HG02623 (cell line): Measurements from ENCODE around the gene PTGES2.
"Not testable (repeated sequence)": the region's sequence is repeated elsewhere in the genome, so short reads cannot be mapped to it uniquely, and the experiment has no call there.

Source experiments
- ATAC-seq: cut with Tn5 transposase; IDR thresholded peaks from one replicate; pipeline ENCODE4 v1.9.1; 2021; ENCODE audit warnings: moderate library complexity; ENCODE audit not compliant: unreplicated experiment

PTGES2 gene

DNA sequence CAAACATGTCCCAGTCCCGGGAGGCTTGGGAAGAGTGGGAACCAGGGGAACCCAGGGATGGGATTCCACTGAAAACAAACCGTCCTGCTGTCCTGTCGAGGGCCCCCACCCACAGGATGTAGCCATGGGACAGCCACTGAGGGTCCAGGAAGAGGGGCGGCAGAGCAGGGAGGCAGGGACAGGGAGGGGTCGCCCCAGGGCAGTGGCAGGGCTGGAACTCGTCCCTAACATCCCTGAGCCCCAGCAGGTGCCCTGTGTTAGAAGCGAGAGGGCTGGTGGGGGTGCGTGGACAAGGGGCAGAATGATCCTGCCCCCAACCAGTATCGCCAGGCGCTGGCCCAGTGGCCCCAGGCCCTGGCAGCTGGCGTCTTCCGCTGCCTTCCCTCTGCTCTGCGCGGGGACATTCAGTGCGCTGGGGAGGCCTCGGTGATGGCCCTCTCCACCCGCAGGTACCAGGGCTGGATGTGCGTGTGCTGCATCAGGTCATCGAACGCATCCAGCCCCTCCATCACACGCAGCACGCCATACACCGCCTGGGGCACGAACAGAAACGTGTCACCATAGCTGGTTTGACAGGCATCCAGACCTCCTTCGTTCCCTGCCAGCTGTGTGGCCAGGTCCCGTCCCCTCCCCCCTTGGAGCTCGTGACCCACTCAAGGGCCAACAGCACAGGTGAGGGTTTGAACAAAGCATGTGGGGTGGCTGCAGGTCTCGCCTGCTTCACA lies 6.6 kb downstream of the PTGES2 start:
- no peak for ATAC-seq

DNA sequence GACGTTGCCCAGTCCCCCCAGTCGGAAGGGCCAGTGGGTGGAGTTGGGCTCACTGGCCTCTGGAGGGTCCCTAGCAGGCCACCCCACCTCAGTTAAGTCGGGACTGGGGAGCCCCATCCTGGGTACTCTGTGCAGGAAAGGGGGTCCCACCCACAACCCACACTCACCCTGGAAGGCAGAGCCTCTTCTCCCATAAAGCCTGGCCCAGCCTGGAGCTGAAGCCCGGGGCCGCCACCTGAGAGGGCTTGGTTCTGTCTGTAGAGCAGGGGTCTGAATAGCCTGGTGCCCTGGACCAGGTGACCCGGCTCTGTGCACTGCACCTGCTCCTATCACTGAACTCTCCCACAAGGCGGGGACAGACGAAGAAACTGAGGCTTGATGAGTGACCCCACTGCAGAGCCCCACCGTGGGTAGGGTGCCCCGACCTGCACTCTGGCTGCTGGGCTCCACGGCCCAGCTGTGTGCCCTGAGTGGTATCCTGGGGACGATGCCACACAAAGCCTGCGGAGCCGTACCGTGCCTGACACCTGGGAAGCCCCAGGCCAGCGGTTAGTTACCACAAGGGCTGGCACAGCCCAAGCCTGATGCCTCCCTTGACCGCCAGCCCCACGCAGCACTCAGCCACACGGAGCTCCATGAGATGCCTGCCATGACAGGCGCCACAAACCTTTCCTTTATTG lies 7.3 kb downstream of the PTGES2 start:
- ATAC-seq, result no peak

DNA sequence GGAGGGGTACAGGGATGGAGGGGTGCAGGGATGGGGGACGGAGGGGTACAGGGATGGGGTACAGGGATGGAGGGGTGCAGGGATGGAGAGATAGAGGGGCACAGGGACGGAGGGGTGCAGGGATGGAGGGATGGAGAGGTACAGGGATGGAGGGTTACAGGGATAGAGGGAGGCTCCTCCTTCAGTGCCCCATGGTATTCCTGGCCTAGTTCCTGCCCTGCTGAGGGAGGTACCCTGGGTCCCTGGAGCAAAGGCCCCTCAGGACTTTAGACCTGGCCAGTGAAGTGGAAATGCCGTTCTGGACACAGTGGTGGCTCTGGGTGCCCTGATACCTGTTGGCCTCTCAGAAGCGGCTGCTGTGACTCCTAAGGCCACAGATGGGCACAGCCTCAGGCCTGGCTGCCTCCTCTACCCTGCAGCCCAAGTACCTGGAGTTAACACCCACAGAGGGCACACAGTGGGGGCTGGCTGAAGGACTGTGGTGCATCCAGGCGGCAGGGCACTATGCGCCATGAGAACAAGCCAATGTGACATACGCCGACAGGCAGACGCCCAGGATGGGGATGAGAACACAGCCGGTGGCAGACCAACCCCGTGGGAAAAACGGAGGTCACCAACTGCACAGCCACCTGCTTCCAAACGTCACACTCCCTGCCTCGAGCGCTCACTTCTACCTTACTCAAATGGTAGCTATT lies 8.4 kb downstream of the PTGES2 start:
- ATAC-seq, result no peak

DNA sequence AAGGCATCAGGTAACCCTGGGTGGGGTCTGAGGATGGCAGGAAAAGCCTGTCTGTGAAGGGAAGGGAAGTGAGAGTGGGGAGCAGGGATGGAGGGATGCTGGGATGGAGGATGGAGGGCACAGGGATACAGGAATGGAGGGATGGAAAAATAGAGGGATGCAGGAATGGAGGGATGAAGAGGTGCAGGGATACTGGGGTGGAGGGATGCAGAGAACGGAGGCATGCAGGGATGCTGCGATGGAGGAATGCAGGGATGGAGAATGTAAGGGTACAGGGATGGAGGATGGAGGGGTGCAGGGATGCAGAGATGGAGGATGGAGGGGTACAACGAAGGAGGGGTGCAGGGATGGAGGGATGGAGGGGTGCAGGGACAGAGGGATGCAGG lies 9.1 kb downstream of the PTGES2 start:
- no peak for ATAC-seq

DNA sequence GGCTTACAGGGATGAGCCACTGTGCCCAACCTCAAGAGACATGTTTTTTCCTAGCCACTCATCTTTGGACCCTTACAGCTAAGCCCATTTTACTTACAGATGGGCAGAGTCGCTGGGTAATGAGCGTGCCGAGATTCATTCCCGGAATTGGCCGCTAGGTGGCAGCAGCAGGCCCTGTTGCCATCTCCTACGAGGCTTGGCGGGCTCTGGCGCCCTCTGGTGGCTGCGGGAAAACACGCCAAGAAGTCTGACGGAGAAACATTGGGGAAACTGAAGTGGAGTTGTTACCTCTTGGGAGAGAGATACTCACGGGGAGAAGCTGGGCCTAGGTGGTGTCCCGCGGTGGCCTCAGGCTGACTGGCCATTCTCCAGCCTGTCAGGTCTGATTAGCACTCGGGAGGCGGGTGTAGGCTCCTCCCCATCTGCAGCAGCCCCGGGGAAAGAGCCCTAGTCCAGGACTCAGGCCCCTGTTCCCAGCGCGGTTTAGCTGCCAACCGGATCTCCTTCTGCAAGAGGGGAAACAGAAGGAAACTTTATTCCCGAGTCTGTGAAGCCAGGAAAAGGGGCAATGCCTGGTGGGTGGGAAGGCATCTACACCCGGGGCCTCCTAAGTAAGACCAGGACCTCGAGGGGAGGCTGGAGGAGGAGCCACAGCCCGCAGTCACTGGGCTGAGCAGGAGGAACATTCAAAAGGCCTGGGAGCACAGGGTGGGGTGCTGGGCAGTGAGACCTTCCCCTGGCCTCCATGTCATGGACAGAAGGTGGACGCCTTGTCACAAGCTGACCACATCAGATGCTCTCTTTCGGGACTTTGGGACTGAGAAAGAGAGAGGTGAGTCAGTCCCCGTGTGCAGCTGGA lies 9.7 kb downstream of the PTGES2 start:
- no peak for ATAC-seq

DNA sequence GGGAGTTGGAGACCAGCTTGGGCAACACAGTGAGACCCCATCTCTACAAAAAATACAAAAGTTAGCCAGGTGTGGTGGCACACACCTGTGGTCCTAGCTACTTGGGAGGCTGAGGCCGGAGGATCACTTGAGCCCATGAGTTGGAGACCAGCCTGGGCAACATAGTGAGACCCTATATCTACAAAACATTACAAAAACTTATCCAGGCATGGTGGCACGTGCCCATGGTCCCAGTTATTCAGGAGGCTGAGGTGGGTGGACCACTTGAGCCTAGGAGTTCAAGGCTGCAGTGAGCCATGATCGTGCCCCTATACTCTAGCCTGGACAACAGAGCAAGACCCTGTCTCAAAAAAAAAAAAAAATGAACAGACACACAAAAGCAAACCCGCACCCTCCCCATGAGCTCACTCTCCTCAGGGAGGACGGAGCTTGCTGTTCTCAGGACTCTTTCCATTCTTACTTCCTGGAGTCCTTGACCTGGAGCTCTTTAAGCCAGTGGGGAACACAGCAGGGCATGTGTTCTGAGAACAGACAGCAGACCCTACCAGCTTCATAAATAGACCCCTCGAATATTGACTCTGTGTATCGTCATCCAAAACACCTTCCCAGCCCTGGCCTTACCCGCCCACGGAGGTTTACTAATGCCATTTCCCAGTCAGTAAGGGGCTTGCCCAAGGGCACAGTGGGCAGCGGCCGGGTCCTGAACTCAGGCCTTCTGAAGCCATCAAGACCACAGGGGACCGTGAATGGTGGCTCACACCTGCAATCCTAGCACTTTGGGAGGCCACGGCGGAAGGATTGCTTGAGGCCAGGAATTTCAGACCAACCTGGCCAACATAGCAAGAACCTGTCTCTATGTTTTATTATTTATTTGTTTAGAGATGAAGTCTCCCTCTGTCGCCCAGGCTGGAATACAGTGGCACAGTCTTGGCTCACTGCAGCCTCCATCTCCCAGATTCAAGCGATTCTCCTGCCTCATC lies 11.1 kb downstream of the PTGES2 start:
- ATAC-seq, result no peak

- no peak for ATAC-seq
Measured at GRCh38 chr9:128115187-128116103, 12.1 kb downstream of the PTGES2 start.

DNA sequence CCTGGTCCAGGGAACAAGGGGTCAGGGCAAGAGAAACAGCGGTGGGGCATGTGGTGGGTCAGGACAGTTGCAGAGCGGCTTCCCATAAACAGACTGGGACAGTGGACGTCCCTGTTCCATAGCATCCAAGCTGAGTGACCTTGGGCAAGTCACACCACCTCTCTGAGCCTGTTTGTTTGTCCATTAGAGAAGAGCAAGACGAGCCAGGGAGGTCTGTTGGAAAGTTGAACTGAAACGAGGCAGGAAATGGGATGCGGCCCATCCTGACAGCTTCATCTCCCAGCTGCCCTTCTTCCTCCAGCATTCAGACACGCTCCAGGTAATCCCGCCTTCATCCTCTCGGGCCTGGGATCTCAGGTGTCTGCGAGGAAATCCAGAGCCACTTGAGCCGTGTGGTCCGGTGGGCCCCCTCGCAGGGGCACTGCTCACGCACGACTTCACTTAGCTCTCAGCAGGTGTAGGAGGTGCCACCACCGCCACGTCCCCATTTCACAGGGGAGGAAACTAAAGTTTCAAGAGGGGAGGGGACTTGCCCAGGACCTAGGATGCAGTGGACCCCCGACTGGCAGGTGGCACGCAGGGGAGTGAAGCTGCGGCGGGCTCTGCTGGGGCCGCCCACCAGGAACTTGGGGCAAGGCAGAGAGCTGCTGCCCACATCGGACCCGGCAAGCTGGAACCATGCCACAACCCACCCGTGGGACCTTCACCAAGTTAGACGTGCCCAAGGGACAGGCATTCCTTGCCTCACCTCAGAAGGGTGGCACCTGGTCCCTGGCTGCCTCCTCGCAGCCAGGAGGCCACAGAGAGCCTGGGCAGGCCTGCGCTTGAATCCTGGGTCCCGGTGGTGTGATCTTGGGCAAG lies 13.0 kb downstream of the PTGES2 start:
- no peak for ATAC-seq

DNA sequence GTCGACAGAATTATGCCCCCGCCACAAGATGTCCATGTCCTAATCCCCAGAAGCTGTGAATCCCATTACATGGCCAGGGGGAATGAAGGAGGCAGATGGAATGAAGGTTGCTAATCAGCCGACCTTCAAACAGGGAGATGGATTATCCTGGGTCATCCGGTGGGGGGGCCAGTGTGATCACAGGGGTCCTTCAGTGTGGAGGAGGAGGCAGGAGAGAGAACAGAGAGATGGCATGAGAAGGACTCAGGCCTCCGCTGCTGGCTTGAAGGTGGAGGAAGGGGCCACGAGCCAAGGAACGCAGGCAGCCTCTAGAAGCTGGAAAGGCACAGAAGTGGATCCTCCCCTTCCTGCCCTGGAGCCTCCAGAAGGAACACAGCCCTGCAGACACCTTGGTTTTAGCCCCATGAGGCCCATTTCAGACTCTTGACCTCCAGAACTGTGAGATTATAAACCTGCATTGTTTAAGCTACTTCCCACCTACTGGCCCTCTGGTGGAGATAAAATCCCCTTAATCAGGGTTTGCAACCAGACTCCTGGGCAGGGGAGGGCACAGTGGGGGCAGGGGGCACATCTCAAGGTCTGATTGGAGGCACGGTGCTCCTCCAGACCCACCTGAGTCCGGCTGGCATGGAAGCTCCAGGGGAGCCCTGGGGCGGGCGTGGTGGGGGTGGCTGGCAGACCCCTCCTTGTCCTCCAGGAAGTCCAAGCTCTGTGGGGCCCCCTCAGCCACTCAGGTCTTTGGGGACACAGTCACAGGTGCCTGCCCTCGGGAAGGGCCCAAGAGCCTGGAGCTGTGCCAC lies 13.8 kb downstream of the PTGES2 start:
- ATAC-seq, result no peak

DNA sequence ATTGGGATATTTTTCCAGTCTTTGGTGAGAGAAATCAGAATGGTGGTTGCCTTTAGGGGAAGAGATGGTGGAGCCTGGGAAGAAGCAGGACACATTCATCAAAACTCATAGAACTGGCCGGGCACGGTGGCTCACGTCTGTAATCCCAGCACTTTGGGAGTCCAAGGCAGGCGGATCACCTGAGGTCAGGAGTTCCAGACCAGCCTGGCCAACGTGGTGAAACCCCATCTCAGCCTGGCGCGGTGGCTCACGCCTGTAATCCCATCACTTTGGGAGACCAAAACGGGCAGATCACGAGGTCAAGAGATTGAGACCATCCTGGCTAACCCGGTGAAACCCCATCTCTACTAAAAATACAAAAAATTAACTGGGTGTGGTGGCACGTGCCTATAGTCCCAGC lies 15.8 kb downstream of the PTGES2 start:
- not testable (repeated sequence) for ATAC-seq

- no peak for ATAC-seq
Measured at GRCh38 chr9:128109050-128109709, 18.3 kb downstream of the PTGES2 start.

GRCh38 chr9:128108269-128109049 lies 19.1 kb downstream of the PTGES2 start:
- no peak for ATAC-seq

- no peak for ATAC-seq
Measured at GRCh38 chr9:128107468-128108268, 19.9 kb downstream of the PTGES2 start.

DNA sequence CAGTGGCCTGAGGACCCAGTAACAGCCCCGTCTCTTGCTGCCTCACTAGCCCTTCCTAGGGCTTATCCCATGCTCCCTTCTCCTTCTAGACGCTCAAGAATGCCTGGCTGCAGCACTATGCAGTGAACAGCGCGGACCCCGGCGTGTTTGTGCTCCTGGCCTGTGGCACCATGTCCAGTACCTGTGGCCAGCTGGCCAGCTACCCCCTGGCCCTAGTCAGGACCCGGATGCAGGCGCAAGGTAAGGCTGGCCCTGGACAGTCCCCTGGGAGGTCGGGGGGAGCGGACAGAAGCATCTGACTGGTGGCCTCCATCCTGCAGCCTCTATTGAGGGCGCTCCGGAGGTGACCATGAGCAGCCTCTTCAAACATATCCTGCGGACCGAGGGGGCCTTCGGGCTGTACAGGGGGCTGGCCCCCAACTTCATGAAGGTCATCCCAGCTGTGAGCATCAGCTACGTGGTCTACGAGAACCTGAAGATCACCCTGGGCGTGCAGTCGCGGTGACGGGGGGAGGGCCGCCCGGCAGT lies 20.5 kb downstream of the PTGES2 start:
- no peak for ATAC-seq
